Parathyroid adenoma (tissue), 2 donors: ENCODE measurements around the gene TGFBR2.

Source experiments
- H2AFZ ChIP-seq: fragments of 300-600 bp; sonication (generic); one replicate; pipeline ENCODE4 v1.7.0; 2017; ENCODE audit warnings: antibody characterized with exemption, mild to moderate bottlenecking
- H3K27ac ChIP-seq: fragments of 300-600 bp; sonication (generic); one replicate; pipeline ENCODE4 v1.7.0; 2017
- H3K27me3 ChIP-seq: fragments of 300-600 bp; sonication (generic); one replicate; pipeline ENCODE4 v1.7.0; 2017; ENCODE audit warnings: low read length; ENCODE audit not compliant: control insufficient read depth, insufficient read depth
- H3K36me3 ChIP-seq: fragments of 300-600 bp; sonication (generic); one replicate; pipeline ENCODE4 v1.7.0; 2017; ENCODE audit warnings: low read length; ENCODE audit not compliant: control insufficient read depth, insufficient read depth
- H3K4me1 ChIP-seq: fragments of 300-600 bp; sonication (generic); one replicate; pipeline ENCODE4 v1.7.0; 2017; ENCODE audit warnings: control low read depth
- H3K4me2 ChIP-seq: fragments of 300-600 bp; sonication (generic); one replicate; pipeline ENCODE4 v1.7.0; 2017; ENCODE audit warnings: low read length
- H3K4me3 ChIP-seq: fragments of 300-600 bp; sonication (generic); one replicate; pipeline ENCODE4 v1.7.0; 2017; ENCODE audit warnings: low read depth, low read length
- H3K79me2 ChIP-seq: fragments of 300-600 bp; sonication (generic); one replicate; pipeline ENCODE4 v1.7.0; 2017; ENCODE audit warnings: control low read depth
- H3K9ac ChIP-seq: fragments of 300-600 bp; sonication (generic); one replicate; pipeline ENCODE4 v1.7.0; 2017; ENCODE audit warnings: mild to moderate bottlenecking
- H3K9me3 ChIP-seq: fragments of 300-600 bp; sonication (generic); one replicate; pipeline ENCODE4 v1.7.0; 2017; ENCODE audit warnings: low read length; ENCODE audit not compliant: control insufficient read depth
- CTCF ChIP-seq: fragments of 300-600 bp; sonication (generic); IDR thresholded peaks from one replicate; pipeline ENCODE4 v1.7.0; 2017; ENCODE audit warnings: antibody characterized with exemption, mild to moderate bottlenecking
- donor health status: primary hyperparathyroidism.

The TGFBR2 gene

DNA sequence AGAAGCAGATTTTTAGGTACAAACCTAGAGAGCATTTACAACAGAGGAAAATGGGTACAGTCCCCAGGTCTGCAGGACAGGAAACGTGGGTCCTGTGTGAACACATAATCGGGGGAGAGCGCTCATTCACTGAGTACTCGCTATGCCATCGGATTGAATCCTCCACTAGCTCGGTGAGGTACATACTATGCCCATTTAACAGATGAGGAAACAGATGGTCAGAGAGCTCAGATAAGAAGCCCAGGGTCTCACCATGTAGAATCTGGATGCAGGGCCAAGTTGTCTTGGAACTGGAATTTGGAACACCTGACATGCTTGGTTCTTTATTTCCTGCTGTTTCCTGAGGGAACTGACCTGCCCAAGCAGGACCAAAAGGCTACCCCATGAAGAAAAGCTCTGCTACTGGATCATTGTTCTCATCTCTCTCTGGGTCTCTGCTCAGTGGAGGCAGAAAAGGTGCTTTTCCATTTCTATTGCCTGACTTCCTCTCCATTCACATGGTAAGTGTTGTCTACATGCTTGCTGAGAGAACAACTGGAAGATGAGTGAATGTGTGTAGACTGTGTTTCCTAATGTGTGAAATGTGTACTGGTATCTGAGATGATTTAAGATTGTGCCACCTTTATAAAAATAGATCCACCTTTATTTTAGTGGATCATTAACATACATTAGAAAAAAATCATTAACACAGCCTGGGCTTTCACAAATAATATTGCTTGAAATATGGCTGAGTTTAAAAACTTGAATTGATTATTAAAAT, 89.1 kb downstream of the TGFBR2 start:
- H3K4me1 ChIP-seq, result peaks cover 3% of the 10 kb centered on the region
- no peaks in the 10 kb centered on the region for H3K9me3 ChIP-seq
- TF ChIP-seq CTCF, result no peak
- no peak overlapping the region for H2AFZ ChIP-seq
- H3K36me3 ChIP-seq, result no peaks in the 10 kb centered on the region
- no peak overlapping the region for H3K27ac ChIP-seq
- H3K4me2 ChIP-seq, result no peak overlapping the region
- no peaks in the 10 kb centered on the region for H3K79me2 ChIP-seq
- H3K4me3 ChIP-seq, result no peak overlapping the region
- no peaks in the 10 kb centered on the region for H3K27me3 ChIP-seq
- H3K9ac ChIP-seq, result no peak overlapping the region

DNA sequence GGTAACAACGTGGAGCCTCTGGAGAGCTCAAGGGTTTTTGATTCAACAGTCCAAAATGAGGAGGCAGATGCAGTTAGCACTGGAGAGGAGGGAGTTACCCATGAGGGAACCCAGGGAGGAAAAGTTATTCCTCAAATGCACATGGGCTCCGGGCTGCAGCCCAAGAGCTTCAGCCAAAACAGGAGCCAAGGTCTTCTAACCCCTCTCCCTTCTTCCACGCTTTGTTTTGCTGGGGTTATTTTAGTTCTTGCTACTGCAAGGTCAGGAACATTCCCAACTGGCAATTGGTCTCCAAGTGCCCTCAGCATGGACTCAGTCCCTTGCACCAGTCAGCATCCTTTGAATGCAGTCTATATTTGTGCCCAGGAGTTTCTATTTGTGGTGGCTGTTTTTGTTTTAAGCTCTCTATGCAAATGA, 90.0 kb downstream of the TGFBR2 start:
- no peak for TF ChIP-seq CTCF
- no peak overlapping the region for H3K27ac ChIP-seq
- no peaks in the 10 kb centered on the region for H3K36me3 ChIP-seq

GRCh38 chr3:30696896-30697295, 90.5 kb downstream of the TGFBR2 start:
- H3K79me2 ChIP-seq, result no peaks in the 10 kb centered on the region
- H3K9me3 ChIP-seq, result no peaks in the 10 kb centered on the region
- no peaks in the 10 kb centered on the region for H3K36me3 ChIP-seq
- no peak overlapping the region for H3K9ac ChIP-seq
- TF ChIP-seq CTCF, result no peak
- H3K27me3 ChIP-seq, result no peaks in the 10 kb centered on the region
- H3K4me3 ChIP-seq, result peak overlapping the region; percentile 25
- peaks cover 3% of the 10 kb centered on the region for H3K4me1 ChIP-seq
- no peak overlapping the region for H2AFZ ChIP-seq
- H3K4me2 ChIP-seq, result peak overlapping the region; percentile 50
- no peak overlapping the region for H3K27ac ChIP-seq

More for the DNA sequence above, 90.0 kb downstream of the TGFBR2 start:
- peak overlapping the region; percentile 25 for H3K4me3 ChIP-seq
- H3K9ac ChIP-seq, result no peak overlapping the region
- peaks cover 3% of the 10 kb centered on the region for H3K4me1 ChIP-seq
- no peak overlapping the region for H2AFZ ChIP-seq
- no peaks in the 10 kb centered on the region for H3K79me2 ChIP-seq
- peak overlapping the region; percentile 50 for H3K4me2 ChIP-seq
- no peaks in the 10 kb centered on the region for H3K27me3 ChIP-seq
- H3K9me3 ChIP-seq, result no peaks in the 10 kb centered on the region

GRCh38 chr3:30698549-30698948, 92.1 kb downstream of the TGFBR2 start:
- H3K27me3 ChIP-seq, result no peaks in the 10 kb centered on the region
- no peaks in the 10 kb centered on the region for H3K36me3 ChIP-seq
- no peak for TF ChIP-seq CTCF
- H3K27ac ChIP-seq, result no peak overlapping the region
- no peak overlapping the region for H3K4me3 ChIP-seq
- no peak overlapping the region for H3K9ac ChIP-seq
- H3K4me2 ChIP-seq, result no peak overlapping the region
- H3K9me3 ChIP-seq, result no peaks in the 10 kb centered on the region
- H3K4me1 ChIP-seq, result peaks cover 3% of the 10 kb centered on the region
- H3K79me2 ChIP-seq, result no peaks in the 10 kb centered on the region
- H2AFZ ChIP-seq, result no peak overlapping the region

DNA sequence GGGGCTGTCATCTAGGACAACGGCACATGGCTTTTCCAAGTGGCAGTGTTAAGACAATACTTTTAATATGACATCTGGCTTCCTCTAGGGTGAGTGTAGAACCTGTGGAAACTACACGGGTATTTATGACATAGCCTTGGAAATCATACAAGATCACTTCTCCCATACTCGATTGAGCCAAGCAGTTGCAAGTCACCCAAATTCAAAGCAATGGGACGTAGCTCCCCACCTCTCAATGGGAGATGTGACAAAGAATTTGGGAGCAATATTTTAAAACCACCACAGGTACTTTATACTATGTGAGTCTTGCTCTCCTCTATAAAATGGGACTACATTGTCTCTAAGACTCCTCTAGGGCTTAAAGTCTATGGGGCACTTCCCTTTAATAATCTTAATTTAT, 93.5 kb downstream of the TGFBR2 start:
- no peak overlapping the region for H2AFZ ChIP-seq
- H3K4me1 ChIP-seq, result peaks cover 3% of the 10 kb centered on the region
- H3K27ac ChIP-seq, result no peak overlapping the region
- H3K4me2 ChIP-seq, result no peak overlapping the region
- no peak for TF ChIP-seq CTCF
- no peaks in the 10 kb centered on the region for H3K79me2 ChIP-seq
- H3K9me3 ChIP-seq, result no peaks in the 10 kb centered on the region
- no peaks in the 10 kb centered on the region for H3K36me3 ChIP-seq
- no peak overlapping the region for H3K9ac ChIP-seq
- H3K4me3 ChIP-seq, result no peak overlapping the region
- no peaks in the 10 kb centered on the region for H3K27me3 ChIP-seq
